NCI-H774 (cell line): ENCODE measurements around the gene RPL28.
"Not testable (repeated sequence)": the region's sequence is repeated elsewhere in the genome, so short reads cannot be mapped to it uniquely, and the experiment has no call there.

Source experiments
- DNase-seq: peaks from one replicate; lab custom pipeline; 2025; lab: John Stamatoyannopoulos, UW

The RPL28 gene

GRCh38 chr19:55392820-55393761 is 7.4 kb downstream of the RPL28 start:
- no peak for DNase-seq

- no peak for DNase-seq
Measured at GRCh38 chr19:55398200-55398925, 12.6 kb downstream of the RPL28 start.

GRCh38 chr19:55400281-55401087 is 14.8 kb downstream of the RPL28 start:
- no peak for DNase-seq

- not testable (repeated sequence) for DNase-seq
Measured at GRCh38 chr19:55401390-55401789, 15.7 kb downstream of the RPL28 start.

GRCh38 chr19:55402509-55402908 is 16.8 kb downstream of the RPL28 start:
- no peak for DNase-seq

- DNase-seq = no peak
Measured at GRCh38 chr19:55405638-55406037, 19.9 kb downstream of the RPL28 start.

GRCh38 chr19:55406091-55406825 is 20.5 kb downstream of the RPL28 start:
- no peak for DNase-seq

GRCh38 chr19:55406826-55407549 is 21.3 kb downstream of the RPL28 start:
- peak; percentile 2 for DNase-seq

- DNase-seq = not testable (repeated sequence)
Measured at GRCh38 chr19:55407550-55407799, 21.7 kb downstream of the RPL28 start, which contains the start of gene UBE2S. TSS of gene UBE2S (minus strand) at chr19:55407788. CDS start at chr19:55407589, 199 bp downstream.

GRCh38 chr19:55407800-55408532 is 22.2 kb downstream of the RPL28 start:
- peak; percentile 99 for DNase-seq

- no peak for DNase-seq
Measured at GRCh38 chr19:55408533-55408872, 22.8 kb downstream of the RPL28 start.

GRCh38 chr19:55409179-55409578 is 23.4 kb downstream of the RPL28 start:
- DNase-seq = not testable (repeated sequence)

- DNase-seq = no peak
Measured at GRCh38 chr19:55410168-55410567, 24.4 kb downstream of the RPL28 start.

- peak; percentile 50 for DNase-seq
Measured at GRCh38 chr19:55418185-55418584, 32.5 kb downstream of the RPL28 start.

GRCh38 chr19:55419103-55419502 is 33.4 kb downstream of the RPL28 start:
- DNase-seq = no peak

- no peak for DNase-seq
Measured at GRCh38 chr19:55419624-55420236, 34.0 kb downstream of the RPL28 start.

GRCh38 chr19:55421281-55421680 is 35.5 kb downstream of the RPL28 start:
- not testable (repeated sequence) for DNase-seq

GRCh38 chr19:55423225-55424005 is 37.7 kb downstream of the RPL28 start:
- DNase-seq = no peak

GRCh38 chr19:55424518-55424917 is 38.8 kb downstream of the RPL28 start:
- DNase-seq = no peak
